ENCODE data around the gene PDE4B. TPM values are rescaled to one million over a fixed set of nuclear protein-coding genes. Genes with fewer than 3 reads are reported as not detected.
A peak's percentile ranks its signal among the peaks of the same experiment; 100 is the strongest.

Gene PDE4B
- total RNA-seq, 4 donors from 2014 or later: 11.2 to 49.5 (median 26.3) TPM

GRCh38 chr1:65812065-65812464 is 19.4 kb downstream of the PDE4B start:
- ATAC-seq (ENCODE audit: low FRiP score): peak; percentile 83
- TF ChIP-seq CTCF (IDR thresholded peaks at IDR 0.05): no peak
- no peak for DNase-seq (ENCODE audit: low spot score)

GRCh38 chr1:65813956-65814355 is 21.3 kb downstream of the PDE4B start:
- DNase-seq (ENCODE audit: low spot score) (no peak), ATAC-seq (ENCODE audit: low FRiP score) (no peak)
- TF ChIP-seq CTCF (IDR thresholded peaks at IDR 0.05): no peak

GRCh38 chr1:65814752-65815151 is 22.1 kb downstream of the PDE4B start:
- DNase-seq (ENCODE audit: low spot score) (no peak), ATAC-seq (ENCODE audit: low FRiP score) (no peak)
- TF ChIP-seq CTCF (IDR thresholded peaks at IDR 0.05): no peak

GRCh38 chr1:65817891-65818290 is 25.2 kb downstream of the PDE4B start:
- no peak for TF ChIP-seq CTCF (IDR thresholded peaks at IDR 0.05)
- ATAC-seq (ENCODE audit: low FRiP score) (no peak), DNase-seq (ENCODE audit: low spot score) (no peak)

- DNase-seq (ENCODE audit: low spot score) (no peak), ATAC-seq (ENCODE audit: low FRiP score) (no peak)
- TF ChIP-seq CTCF (IDR thresholded peaks at IDR 0.05): no peak
Observed at GRCh38 chr1:65818966-65819365, 26.3 kb downstream of the PDE4B start.

- no peak for TF ChIP-seq CTCF (IDR thresholded peaks at IDR 0.05)
- peak; percentile 62 for ATAC-seq (ENCODE audit: low FRiP score)
- no peak for DNase-seq (ENCODE audit: low spot score)
Observed at GRCh38 chr1:65820983-65821382, 28.3 kb downstream of the PDE4B start.

GRCh38 chr1:65821386-65821785 is 28.7 kb downstream of the PDE4B start:
- TF ChIP-seq CTCF (IDR thresholded peaks at IDR 0.05): no peak
- DNase-seq (ENCODE audit: low spot score) (no peak), ATAC-seq (ENCODE audit: low FRiP score) (no peak)

All from omental fat pad (tissue), 4 donors.